ENCODE results near the gene LRRTM4.
"Not testable (repeated sequence)": the region's sequence is repeated elsewhere in the genome, so short reads cannot be mapped to it uniquely, and the experiment has no call there.

Gene LRRTM4

DNA sequence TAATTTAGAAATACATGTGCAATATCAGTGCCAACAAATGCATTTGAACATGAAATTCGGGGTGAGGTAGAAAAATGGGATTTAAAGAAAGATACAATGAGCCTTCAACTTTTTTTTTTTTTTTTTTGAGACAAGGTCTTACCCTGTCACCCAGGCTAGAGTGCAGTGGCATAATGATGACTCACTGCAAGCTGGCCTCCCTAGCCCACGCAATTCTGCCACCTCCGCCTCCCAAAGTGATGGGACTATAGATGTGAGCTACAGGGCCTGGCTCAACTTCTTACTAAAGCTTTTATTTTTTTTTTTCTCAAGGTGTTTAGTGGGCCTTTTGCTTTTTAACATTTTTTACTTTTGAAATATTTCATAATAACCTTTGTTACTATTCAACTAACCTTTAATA is 365.6 kb downstream of the LRRTM4 start:
- no peak for DNase-seq

- DNase-seq: no peak
Measured at GRCh38 chr2:77155511-77155910, 366.7 kb downstream of the LRRTM4 start.

DNA sequence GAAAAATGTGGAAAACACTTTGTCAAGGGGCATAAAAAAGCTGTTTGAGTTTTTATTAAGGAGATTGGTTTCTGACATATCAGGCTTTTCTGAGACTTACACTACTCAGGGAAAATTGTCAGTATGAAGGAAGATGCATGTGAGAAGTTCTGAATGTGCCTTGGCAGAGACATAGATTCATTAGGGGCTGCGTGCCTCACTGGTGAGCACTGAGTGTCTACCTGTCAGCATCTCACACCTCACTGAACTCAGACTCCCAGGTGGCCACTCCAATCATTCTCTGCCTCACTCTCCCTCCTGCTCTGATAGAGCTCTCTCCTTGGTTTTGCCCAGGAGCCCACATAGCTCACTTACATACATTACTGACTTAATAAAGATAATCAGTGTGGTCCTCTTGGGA is 372.6 kb downstream of the LRRTM4 start:
- DNase-seq: no peak

DNA sequence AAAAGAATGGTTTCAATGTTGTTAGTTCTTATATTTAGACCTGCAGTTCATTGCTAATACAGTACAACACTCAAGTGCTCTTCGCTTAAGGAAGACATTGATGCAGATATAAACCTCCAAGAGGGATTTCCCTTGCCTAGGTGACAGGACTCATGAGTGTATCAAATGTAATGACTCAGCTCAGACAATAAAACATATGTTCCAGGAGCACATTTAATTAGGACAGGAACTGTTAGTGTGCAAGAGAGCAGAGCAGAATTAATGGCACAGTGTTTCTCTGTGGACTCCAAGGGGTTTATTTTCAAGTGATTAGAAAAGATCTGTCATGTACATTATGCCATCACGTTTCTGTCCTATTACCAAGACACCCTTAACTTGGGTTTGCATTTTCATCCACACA is 375.0 kb downstream of the LRRTM4 start:
- DNase-seq: no peak

- no peak for DNase-seq
Measured at GRCh38 chr2:77144772-77145171, 377.4 kb downstream of the LRRTM4 start.

- no peak for DNase-seq
Measured at GRCh38 chr2:77142141-77142540, 380.0 kb downstream of the LRRTM4 start.

- not testable (repeated sequence) for DNase-seq
Measured at GRCh38 chr2:77128479-77128878, 393.7 kb downstream of the LRRTM4 start.

GRCh38 chr2:77127345-77127744 is 394.8 kb downstream of the LRRTM4 start:
- DNase-seq: no peak

DNA sequence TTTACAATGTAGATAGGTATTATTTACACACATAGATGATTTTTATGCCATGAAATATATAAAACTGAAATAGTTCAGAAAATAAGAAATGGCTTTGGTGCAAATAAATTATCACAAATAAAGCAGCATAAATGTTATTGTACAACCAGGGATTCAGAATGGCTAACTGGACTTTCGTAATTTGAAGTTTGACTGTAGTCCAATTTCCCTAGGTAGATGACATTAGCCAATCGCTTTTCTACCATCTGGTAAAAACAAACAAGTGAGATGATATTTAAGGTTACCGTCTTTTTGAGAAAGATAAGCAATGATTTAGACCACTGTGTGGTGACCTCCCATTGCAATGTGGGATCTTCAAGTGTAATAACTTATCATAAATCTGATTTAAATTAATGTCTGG is 400.7 kb downstream of the LRRTM4 start:
- no peak for DNase-seq

DNA sequence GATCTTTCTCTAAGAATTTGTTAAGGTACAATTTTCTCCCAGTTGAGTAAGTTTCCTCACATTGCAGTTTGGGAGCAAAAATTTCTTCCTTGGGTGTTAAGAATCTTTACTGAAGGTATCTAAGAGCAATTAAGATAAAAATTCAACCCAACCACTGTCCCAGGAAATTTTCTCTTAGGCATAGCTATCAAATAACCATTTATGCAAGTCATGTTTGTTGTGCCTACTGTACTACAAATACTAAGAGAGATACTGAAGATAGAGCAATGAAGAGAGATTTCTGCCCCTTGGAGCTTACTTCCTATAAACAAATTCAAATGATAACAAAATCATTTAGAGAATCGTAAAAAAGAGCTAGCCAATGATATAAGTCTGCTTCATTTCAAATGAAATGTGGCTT is 402.8 kb downstream of the LRRTM4 start:
- no peak for DNase-seq

DNA sequence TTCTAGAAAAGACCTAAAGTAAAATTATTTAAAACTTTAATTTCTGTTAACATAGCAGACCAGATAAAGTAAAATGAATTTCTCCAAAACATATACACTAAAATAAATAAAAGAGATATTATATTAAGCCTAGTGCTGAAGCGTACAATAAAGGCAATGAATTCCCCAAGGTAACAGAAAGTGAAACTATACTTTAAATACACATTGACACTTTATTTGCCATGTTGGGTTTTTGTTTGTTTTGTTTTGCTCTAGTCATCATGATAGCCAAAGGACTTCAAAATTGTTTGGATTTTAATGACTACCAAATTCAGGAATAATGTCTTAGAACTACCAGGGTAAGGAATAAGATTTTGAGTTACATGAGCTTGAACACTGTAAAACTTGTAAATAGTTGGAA is 413.3 kb downstream of the LRRTM4 start:
- DNase-seq: no peak

- DNase-seq: no peak
Measured at GRCh38 chr2:77105008-77105407, 417.2 kb downstream of the LRRTM4 start.

DNA sequence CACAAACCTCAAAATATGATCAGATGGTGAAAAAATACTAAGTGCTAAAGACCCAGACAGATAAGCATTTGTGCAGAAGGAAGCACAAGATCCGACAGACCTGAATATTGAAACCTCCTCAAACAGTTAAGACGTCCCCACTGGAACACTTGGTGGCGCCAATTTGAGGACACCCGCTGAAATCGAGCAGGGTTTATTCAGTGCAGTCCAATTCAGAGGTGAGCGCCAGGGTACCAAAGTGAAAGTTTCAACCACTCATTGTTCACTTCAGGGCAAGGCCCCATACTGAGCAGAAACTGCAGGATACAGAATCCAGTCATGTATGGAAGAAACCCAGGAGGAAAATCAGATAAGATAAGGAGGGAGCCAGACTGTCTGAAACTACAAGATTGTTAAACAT is 417.6 kb downstream of the LRRTM4 start:
- DNase-seq: no peak

GRCh38 chr2:77102927-77103326 is 419.2 kb downstream of the LRRTM4 start:
- no peak for DNase-seq

DNA sequence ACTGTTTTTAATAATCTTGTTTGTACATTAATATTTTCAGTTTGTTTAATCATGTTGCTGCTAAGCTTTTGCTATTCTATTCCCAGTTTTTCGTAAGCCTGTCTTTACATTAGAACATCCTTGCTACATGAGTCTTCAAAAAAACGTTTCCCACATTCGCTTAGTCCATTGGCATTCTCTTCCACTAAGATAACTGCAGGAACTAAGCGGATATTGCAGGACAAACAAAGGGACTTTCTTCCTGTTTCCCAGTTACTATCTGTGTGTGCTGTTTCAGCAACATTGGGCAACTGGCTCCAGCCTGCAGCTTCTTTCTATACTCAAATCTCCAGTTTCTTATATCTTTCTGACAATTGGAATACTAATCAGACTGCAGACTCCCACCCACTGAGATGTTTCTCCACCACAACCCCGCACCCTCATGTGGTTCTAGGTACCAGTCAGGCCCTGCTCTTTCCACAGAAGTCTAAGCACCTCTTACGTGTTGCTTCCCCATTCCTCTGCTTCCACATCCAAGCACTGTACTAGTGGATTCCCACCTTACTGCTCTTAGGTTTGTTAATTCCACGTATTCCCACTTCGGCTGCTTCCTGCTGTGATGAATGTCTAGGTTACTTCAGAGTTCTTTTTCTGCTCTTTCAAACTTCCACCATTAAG is 420.3 kb downstream of the LRRTM4 start:
- no peak for DNase-seq

DNA sequence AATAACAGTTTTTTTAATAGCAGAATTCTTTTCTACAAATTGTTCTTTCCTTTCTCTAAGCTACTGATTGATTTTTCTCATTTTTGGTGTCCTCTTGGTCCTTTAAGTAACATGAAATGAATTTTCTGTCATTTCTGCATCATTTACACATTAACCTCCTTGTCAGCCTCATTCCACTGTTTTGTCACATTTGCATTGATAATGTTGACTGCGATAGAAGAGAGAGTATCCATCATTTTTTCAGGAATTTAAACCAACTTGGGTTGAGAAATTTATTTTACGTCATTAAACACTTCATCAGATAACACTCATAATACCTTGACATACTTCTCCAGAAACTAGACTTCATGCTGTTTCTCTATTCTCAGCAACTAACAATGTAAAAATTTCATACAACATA is 422.2 kb downstream of the LRRTM4 start:
- no peak for DNase-seq

GRCh38 chr2:77095525-77095924 is 426.7 kb downstream of the LRRTM4 start:
- DNase-seq: not testable (repeated sequence)

GRCh38 chr2:77095096-77095495 is 427.1 kb downstream of the LRRTM4 start:
- no peak for DNase-seq

GRCh38 chr2:77088424-77088823 is 433.8 kb downstream of the LRRTM4 start:
- not testable (repeated sequence) for DNase-seq

DNA sequence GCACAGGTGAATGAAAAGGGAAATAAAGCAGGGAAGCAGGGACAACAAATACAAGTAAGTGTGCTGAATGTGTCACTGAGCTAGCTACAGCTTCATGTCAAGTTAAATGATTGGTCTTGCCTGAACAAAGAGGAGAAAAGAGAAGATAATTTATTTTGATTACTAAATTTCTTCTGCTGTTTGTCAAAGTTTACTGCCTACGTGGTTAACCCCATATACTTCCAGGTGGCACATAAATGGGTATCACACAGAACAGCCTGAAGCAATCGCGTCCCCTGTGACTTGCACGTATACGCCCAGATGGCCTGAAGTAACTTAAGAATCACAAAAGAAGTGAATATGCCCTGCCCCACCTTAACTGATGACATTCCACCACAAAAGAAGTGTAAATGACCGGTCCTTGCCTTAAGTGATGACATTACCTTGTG is 434.2 kb downstream of the LRRTM4 start:
- no peak for DNase-seq

DNA sequence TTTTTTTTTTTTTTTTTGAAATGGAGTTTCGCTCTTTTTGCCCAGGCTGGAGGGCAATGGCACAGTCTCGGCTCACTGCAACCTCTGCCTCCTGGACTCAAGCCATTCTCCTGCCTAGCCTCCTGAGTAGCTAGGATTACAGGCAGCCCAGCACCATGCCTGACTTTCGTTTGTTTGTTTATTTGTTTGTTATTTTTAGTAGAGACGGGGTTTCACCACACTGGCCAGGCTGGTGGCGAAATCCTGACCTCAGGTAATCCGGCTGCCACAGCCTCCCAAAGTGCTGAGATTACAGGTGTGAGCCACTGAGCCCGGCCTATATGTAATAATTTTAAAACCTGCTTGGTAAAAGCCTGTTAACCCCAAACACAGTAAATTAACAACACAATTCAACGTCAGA is 435.7 kb downstream of the LRRTM4 start:
- DNase-seq: no peak

DNA sequence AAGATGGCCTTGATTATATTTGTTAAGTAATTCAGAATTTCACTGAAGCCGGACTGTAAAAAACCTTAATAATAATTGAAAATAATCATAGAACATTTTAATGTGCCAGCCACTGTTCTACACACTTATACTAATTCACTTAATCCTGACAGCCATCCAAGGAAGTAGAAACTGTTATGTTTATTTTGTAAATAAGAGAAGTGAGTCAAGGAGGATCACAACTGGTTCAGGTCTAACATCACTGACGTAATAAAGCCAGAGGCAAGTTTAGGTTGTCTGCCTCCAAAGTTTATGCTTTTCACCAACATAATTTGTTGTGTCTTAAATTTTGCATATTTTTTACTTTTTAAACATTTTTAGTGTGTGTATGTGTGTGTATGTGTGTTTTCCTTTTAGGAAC is 436.1 kb downstream of the LRRTM4 start:
- DNase-seq: no peak

DNA sequence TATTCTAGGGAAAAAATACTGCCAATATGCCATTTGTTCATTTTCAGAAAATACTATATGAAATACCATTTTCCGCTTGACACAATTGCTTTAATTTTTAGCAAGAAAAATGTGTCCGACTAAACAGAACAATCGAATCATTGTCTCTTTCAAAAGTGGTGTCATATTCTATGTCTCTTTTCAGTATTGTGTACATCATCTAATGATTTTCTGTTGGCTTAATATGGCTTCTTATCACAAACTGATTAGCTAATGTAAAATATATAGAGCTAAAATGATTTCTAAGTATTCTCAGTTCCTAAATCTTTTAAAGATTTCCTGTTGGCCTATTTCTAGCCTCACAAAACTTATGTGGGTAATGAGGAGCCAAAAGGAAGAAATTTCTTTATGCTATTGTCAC is 436.6 kb downstream of the LRRTM4 start:
- DNase-seq: no peak

DNA sequence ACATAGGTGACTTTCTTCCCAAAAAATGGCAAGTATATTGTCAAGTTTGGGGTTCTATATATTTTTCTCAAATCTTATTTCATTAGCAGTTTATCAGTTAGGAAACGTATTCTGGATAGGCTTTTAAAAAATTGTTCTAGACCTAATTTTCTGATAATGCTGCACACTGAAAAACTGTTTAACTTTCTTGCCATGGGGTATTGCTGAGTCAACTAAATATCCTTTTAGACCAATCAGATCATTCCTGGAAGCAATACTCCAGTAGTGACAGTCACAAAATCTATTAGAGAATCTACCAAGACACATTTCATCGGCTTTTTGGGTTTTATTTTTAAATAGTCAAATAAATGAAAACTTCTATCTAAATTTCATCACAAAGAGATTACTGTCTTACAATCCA is 440.6 kb downstream of the LRRTM4 start:
- no peak for DNase-seq

- no peak for DNase-seq
Measured at GRCh38 chr2:77064324-77064723, 457.9 kb downstream of the LRRTM4 start.

GRCh38 chr2:77054938-77055337 is 467.2 kb downstream of the LRRTM4 start:
- DNase-seq: no peak

Measured in activated naive CD4-positive, alpha-beta T cell (primary cell).